LNCAP (cell line): ENCODE measurements around the gene BEAN1.

Source experiments
- CTCF ChIP-seq: fragments of 450-650 bp; IDR thresholded peaks from 2 replicates; pipeline ENCODE4 v1.5.1; 2017; ENCODE audit warnings: mild to moderate bottlenecking

The BEAN1 gene

GRCh38 chr16:66382966-66383299 lies 44.2 kb upstream of the BEAN1 start:
- no peak for TF ChIP-seq CTCF

- no peak for TF ChIP-seq CTCF
Observed at GRCh38 chr16:66383551-66383950, 43.5 kb upstream of the BEAN1 start.

GRCh38 chr16:66385415-66385814 lies 41.7 kb upstream of the BEAN1 start:
- TF ChIP-seq CTCF: no peak

GRCh38 chr16:66386629-66387622 lies 40.2 kb upstream of the BEAN1 start:
- TF ChIP-seq CTCF: no peak

- no peak for TF ChIP-seq CTCF
Observed at GRCh38 chr16:66387817-66388332, 39.2 kb upstream of the BEAN1 start.

- no peak for TF ChIP-seq CTCF
Observed at GRCh38 chr16:66388350-66389139, 38.5 kb upstream of the BEAN1 start.

- TF ChIP-seq CTCF: no peak
Observed at GRCh38 chr16:66389256-66390176, 37.6 kb upstream of the BEAN1 start.
